ENCODE results near the gene MYEOV. TPM values are rescaled to one million over a fixed set of nuclear protein-coding genes. Genes with fewer than 3 reads are reported as not detected.

The MYEOV gene
- polyA plus RNA-seq, 1 donor = 5.0 TPM

DNA sequence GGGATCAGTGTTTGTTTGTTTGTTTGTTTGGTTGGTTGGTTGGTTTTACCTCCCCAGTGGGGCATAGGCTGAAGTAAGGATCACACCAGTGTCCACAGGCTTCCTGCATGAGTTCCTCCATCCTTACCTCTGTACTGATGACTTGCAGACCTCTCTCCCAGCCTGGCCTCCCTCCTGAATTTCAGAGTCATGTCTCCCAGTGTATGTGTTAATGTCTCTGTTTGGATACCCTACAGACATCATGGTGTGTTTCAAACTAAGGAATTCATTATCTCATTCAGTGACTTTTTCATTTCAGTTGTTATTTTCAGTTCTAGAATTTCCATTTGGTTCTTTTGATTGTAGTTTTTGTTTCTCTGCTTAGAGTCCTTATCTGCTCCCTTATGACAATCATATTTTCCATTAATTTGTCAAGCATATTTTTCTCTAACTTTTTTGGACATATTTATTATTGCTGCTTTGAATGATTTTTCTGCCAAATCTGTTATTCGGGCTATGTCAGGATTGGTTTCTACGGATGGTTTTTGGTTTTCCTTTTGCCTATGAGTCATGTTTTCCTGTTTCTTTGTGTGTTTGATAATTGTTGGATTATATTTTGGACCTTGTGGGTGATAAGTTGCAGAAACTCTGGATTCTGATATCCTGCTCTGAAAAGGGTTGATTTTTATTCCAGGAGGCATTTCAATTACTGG, 23.6 kb downstream of the MYEOV start:
- no peak for DNase-seq

DNA sequence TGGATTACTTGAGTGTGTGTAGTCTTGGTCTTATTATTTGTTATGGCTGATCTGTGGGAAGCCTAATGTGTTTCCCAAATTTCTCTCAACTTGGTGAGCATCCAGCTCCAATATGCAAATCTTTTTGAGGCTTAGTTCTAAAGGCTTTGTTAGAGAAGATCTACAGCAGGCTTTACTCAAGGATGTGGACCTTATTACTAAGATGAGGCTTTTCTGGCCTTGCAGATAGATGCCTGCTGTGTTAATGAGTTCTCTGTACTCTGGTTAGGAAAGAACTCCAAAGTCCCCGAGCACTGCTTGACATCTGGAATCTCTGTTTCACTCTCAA, 24.1 kb downstream of the MYEOV start:
- DNase-seq = no peak

DNA sequence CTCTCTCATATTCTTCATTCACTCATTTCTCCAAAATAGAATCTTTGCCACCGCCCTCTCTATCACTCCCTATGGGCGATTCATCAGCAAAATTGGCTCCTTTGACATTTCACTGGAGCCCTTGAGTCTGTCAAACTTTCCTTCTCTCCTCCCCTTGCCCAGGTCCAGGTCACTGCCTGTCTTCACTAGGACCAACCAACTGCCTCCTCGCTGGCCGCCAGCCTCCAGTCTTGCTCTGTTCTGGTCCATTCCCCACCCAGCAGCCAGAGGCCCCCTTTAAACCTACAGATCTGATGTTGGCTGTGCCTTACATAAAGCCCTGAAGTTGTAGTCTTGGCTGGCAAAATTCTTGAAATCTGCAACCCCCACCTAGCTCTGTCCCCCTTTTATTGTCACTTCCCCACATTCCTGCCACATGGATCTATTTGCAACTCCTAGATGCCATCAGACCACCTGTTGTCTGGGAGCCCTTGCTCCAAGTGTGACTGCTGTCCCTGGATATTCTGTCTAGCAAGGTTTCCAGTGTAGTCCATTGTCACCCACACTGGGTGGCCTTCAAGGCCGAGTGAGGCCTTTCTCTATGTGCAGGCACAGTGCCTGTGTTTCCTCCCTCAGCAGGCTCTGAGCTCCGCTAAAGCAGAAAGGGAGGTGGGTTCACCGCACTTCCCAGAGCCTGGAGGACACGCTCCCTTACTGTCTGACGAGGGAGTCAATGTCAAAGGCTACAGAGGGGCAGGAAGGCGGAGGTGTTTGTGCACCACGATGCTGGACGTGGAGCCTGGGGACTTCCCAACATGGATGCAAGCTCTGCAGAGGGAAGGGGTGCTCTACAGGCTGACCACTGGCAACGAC, 25.5 kb downstream of the MYEOV start:
- DNase-seq = no peak

DNA sequence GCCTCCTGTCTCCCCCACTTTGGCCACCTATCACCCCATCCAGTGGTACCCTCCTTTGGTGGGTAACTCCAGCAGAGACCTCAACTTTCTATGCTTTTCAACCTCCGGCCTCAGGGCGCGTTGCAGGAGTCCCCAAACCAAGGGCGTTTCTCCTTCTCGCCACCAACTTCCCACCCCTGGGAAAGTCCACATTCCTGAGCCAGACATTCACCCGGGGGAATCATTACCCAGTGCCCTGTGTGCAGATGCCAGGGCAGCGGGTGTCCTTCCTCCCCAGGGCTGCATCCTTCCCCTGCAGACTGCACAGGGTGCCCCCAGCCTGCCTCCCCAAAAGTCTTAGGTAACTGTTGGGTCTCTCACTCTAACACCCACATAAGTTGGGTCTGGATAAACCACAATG, 26.4 kb downstream of the MYEOV start:
- no peak for DNase-seq

DNA sequence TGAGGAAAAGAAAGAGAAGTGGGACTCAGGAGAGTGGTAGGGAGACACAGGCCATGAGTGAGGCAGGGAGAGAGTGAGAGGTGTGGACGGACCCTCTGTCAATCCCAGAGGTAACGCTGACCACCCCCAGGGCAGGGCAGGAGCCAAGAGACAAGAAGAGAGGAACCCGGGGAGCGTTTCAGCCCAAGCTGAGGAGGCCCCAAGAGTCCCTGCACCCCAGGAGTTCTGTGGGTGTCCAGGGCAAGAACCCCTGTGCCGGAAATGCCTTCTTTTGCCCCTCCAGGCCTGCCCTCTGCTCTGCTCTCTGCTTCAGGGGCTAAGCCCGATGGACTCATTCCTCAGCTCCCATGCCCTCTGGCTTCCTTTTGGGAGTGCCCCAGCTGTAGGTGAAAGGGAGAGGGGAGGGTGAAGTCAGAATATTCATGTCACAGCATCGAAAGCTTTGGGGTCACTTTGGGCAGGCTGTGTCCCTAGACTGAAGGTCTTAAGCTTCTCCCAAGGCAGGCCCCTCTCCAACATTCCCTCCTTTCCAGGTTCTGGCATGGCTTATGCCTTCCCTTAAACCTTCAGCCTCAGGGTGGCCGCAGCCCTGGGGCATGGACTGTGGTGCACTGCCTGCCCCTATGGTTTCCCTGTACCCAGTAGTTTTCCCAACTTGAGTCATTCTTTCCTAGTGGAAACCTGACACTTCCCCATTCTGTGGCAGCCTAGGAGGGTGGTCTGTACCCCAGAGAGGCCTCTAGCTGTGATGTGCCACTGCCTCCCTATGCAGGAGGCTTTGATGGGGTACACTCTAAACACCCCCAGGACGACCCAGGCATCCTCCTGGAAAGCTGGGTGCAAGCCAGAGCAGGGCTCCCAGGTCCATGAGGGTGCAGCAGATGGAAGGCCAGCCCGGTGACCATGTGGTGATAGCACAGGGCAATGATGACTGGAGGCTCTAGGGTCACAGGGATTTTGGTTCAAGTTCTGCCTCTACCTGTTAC, 27.1 kb downstream of the MYEOV start:
- DNase-seq = no peak

DNA sequence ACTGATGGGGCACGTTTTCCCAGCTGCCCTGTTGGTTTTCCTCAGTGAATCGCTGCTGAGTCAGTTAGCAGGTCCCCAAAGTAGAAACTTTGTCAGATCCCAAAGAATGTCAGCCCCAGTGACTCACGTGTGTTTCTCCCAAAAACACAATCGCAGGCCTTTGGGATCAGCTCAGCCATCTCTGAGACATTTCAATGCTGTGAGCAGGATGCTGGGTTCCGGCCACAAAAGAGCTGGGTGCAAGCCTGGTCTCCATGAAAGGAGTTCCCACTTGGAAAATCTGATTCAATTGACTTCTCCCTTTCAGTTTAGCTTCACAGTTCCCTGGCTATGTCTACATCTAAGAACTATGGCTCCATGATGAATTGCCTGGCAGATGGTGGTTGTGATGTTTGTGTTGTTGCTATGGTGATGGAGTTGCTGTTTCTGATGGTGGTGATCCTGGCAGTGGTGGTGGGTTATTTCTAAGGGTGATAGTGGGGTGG, 28.0 kb downstream of the MYEOV start:
- no peak for DNase-seq

DNA sequence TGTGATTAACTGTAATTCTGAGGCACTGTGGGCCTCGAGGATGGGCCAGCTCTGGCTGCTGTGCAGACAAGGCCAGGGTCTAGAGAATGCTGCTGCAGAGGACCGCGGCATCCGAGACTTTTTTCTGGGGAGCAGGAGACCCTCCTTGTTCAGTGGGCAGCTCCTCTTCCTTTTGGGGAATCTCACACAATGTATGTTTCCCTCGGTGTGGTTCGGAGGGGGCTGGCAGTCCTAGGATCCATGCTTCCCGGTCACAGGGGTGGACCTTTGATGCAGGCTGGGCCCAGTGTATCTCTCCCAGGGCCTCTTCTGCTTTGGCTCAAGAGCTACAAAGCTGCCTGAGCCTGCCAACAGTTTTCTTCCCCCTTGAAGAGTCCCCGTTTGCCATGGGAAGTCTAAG, 31.5 kb downstream of the MYEOV start:
- no peak for DNase-seq

DNA sequence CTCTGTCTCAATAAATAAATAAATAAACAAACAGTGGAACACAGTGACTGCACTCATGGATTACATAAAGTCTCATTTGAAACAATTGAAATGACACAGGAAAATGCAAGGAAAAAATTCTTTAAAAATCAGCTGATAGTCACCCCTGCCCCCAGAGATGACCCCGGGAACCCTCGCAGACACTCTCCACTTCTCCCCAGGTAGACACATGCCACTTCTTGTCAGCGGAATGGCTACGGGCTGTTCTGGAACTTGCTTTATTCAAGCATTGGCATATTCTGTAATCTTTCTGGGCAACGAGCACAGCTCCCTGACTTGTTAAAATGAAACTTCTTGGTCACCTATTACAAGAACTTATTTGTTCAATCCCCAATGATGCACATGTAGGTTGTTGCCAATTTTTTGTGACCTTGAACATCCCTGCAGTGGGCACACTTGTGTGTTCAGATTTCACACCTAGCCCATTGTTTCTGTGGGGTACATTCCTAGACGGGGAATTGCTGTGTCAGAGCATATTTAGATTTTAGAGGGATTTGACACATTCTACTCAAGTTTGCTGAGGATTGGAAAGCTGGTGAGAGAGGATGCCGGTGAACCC, 32.8 kb downstream of the MYEOV start:
- DNase-seq = no peak

DNA sequence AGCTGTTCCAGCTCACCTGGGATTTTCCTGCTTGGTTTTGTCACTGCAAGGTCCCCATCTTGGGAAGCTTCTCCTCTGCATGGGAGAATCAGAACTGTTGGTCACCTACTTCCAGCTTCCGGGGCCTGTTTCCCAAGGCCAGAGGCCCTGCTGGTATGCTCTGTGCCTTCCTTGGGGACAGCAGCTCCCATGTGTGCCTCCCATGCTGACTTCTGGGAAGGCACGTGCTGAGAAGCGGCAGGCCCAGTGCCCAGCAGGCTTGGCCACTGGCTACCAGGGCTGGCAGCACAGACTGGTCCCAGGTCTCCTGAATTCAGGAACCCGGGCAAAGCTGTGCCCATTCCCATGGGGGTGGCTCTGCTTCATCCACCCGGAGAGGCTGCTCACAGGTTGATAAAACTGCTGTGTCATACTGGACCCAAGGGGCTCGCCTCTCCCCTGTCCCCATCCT, 33.8 kb downstream of the MYEOV start:
- no peak for DNase-seq

DNA sequence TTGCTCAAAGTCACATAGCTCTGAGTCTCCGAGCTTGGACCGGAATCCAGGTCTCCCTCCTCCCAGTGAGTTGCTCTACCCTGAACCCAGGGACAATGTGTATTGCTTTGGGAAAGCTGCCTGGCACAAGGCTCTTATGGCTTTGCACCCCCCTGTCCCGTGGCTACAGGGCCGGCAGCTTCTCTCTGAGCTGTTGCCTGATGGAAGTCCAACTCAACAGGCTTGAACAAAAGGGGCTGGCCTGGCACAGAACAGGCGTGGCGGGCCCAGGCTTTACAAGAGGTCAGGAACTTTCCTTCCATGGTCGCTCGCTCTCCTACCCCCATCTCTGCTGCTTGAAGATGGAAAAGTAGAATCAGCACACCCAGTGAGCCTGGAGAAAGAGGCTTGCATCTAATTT, 34.3 kb downstream of the MYEOV start:
- DNase-seq = no peak

DNA sequence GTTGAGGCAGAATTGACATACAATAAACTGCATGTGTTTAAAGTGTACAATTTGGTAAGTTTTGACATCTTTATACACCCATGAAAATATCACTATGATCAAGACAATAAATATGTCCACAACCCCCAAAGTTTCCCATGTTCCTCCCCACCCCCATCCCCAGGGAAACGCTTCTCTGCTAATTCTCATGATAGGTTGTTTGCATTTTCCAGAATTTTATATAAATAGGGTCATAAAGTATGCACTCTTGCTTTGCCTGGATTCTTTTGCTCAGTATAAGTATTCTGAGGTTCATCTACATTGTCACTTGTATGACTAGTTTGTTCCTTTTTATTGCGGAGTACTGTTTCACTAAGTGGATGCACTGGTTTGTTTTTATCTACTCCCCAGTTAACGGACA, 35.6 kb downstream of the MYEOV start:
- no peak for DNase-seq

DNA sequence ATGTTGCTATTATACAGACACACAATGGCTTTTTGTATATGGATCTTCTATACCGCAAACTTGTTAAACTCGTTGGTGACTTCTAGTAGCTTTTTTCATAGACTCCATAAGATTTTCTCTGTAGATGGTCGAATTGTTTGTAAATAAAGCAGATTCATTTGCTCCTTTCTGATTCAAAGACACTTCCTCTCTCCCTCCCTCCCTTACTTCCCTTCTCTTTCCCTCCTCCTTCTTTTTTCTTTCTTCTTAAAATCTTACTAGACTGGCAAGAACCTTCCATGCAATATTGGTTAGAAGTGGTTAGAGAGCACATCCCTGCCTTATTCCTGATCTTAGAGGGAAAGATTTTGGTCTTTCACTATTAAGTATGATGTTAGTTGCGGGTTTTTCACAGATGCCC, 36.4 kb downstream of the MYEOV start:
- no peak for DNase-seq

DNA sequence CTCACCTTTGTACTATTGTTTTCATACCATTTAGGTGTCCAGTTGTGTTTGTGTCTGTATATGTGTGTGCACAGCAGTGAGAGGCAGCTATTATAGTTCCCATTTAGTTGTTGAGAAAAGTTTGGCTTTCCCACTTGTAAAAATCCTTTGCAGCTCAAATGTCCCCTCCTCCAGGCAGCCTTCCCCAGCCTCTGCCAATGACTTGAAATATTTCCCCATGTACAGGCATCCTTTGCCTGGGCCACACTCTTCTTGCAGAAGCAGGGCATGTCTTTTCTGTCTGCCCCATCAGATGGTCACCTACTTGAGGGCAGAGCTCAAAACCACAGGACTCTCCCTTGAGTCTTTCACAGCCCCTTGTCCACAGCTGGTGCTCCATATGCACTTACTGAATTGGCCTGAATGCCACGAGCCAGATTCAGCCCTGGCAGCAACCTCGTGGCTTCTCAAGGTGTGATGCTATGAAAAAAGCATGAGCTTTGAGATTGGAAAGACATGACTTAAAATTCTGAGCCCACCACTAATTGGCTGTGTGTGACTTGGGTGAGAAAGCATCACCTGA, 39.3 kb downstream of the MYEOV start:
- DNase-seq = no peak

DNA sequence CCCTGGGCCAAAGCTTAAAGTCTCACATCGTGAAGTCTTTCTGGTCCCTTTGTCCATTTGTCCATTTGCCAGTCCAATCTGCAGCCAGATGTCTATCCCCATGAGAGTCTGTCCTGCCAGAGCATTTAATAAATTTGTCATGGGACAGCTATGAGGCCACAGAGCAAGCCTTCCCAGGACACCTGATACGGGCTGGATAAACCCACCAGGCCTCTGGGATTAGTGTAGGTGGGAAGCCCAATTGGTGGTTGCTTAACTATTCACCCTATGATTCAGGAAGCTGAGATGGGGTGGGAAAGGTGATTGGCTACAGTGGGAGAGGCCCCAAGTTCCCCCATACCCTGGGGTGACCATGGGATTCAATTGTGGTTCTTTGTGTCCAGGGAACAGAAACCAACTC, 39.9 kb downstream of the MYEOV start:
- DNase-seq = no peak

DNA sequence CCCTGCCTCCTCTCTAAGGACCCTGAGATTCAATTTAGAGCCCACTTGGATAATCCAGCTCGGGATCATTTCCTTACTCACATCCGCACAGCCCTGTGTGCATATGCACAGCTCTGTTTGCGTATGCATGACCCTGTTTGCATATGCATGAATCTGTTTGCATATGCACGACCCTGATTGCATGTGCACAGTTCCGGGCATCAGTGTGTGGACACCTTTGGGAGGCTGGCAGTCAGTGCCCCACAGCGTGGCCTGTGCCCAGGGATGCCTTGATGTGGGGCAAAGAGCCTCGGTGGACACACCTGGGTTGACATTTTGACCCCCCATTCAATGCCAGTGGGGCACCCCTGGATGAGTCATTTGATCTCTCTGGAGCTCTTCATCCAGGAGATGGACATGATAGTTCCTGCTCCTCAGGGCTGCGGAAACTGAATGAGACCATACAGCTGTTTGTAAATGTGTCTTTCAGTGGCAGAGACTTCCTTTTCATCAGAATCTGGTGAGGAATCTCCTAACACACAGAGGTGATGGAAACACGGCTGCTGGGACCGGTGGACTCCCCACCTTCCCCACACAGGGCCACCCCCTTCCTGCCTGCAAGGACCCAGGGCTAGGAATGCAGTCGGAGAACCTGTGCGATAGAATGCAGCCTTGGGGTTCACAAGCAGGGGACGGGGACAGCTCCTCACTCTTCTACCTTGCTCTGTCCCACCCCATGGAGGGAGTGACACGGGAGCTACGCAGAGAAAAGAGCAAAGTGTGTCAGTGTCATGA, 41.2 kb downstream of the MYEOV start:
- DNase-seq = no peak

DNA sequence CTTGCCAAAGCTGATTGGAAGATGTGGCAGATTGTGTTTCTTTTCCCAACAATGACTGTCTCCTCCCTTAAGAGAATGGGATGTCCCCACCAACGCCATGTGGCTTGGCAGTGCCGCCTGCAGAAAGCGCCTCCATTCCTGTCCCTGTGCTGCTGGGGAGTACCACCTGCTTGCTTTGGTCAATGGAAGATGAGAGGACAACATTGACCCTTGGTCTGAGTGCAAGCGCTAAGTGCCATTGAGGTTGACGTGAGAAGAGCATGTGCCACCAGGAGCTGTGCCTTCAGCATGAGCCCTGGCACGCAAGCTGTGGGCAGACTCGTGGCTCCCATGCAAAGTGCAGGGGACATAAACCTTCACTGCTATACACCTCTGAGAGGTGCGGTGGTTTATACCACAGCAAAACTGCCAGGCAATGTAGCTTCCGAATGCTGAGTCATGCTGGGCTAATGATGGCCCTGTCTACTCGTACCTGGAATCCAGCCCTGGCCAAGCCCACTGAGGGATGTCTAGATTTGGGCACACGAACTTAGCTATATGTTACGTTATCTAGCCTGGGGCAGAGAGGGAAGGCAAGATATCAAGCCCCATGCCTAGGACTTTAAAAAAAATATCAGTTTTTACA, 41.9 kb downstream of the MYEOV start:
- no peak for DNase-seq

DNA sequence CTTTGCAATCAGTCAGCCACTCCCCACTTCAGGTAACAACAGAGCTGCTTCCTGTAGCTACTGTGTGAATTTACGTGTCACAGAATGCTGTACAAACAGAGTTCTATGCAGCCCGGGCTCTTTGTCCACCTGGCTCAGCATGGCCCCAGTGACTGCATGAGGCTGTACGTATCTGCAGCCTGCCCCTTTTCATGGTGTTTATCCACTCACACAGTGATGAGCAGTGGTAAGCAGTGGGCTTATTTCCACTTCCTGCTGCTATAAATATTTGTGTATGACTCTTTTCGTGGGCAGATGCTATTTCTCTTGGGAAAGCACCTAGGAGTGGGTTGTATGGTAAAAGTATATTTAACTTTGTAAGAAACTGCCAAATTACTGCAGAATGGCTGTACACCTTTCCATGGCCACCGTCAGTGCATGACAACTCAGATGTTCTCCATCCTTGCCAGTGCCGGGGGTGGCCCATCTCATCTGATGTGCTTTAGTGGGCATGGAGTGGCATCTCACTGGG, 43.3 kb downstream of the MYEOV start:
- no peak for DNase-seq

DNA sequence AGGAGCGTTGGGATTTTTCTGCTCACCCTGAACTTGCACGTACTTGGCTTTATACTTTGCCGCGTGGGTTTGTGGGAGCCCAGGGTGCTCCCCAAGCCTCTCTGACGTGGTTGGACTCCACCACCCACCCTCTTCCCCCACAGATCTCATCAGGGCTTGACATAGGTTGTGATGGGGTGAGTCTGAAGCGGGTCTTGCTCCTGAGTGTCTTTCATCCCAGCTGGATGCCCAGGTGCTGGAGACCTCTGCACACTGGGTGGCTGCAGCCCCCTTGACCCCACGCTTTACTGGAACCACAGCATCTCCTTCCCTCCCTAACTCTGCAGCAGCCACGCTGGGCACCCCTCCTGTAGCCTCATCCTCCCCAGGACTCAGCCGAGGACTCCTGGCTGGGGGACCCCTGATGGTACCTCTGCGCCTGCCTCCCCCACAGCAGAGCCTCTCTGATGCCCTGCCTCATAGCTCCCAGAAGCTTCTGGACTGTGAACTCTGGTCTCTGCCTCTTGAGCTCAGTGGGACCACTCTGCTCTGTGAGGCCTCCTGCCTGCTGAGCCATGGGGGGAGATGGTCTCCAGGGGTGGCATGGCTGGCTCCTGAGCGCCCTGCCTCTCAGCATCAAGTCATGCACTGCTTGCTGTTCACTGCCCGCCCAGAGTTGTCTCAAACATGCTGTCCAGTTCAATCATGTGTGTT, 45.2 kb downstream of the MYEOV start:
- DNase-seq = no peak

DNA sequence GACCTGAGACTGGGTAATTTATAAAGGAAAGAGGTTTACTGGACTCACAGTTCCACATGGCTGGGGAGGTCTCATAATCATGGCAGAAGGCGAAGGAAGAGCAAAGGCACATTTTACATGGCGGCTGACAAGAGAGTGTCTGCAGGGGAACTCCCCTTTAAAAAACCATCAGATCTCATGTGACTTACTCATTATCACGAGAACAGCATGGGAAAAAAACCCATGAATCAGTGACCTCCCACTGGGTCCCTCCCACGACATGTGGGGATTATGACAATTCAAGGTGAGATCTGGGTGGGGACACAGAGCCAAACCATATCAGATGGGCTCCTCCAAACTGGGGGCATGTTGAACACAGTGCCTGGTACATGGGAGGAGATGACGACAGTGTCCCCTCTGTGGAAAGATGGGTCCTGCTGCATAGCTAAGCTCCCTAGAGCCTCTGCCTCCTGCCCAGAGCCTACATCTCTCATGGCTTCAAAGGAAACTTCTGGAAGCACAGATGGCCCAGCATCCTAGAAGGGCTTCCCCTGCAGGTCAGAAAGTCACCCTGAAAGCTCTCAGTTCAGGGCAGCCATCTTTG, 46.1 kb downstream of the MYEOV start:
- no peak for DNase-seq

All from left kidney (tissue), 2 donors.